Neural crest cell (in vitro differentiated cells): Measurements from ENCODE around the gene KCNK7. TPM values are rescaled to one million over a fixed set of nuclear protein-coding genes. Genes with fewer than 3 reads are reported as not detected.

Experiments
- DNase-seq: peaks from one replicate; pipeline ENCODE4 v3.0.0; 2021; ENCODE audit warnings: low read depth, mixed read lengths, low spot score
- H3K27ac Mint-ChIP-seq: one replicate; pipeline ENCODE4 v1.8.0; 2021; ENCODE audit warnings: mild to moderate bottlenecking, mixed read lengths; ENCODE audit not compliant: unreplicated experiment
- H3K27me3 Mint-ChIP-seq: 2 replicates; pipeline ENCODE4 v1.8.0; 2021; ENCODE audit warnings: low read depth, mild to moderate bottlenecking, mixed read lengths
- H3K36me3 Mint-ChIP-seq: 2 replicates; pipeline ENCODE4 v1.8.0; 2021; ENCODE audit warnings: low read depth, mild to moderate bottlenecking, mixed read lengths
- H3K4me1 Mint-ChIP-seq: 2 replicates; pipeline ENCODE4 v1.8.0; 2021; ENCODE audit warnings: mixed read lengths
- H3K4me3 Mint-ChIP-seq: one replicate; pipeline ENCODE4 v1.8.0; 2021; ENCODE audit warnings: mild to moderate bottlenecking, mixed read lengths
- H3K9me3 Mint-ChIP-seq: 2 replicates; pipeline ENCODE4 v1.8.0; 2021; ENCODE audit warnings: mixed read lengths
- total RNA-seq: library from RNA; stranded (reverse); gene quantifications from 2 replicates; pipeline ENCODE4 v1.2.1, GENCODE V29; 2021
- TF ChIP-seq, protein P1 (sequence below): fragments of 200-600 bp; sonication (generic); conservative IDR thresholded peaks from 2 replicates; pipeline ENCODE4 v1.5.0; 2021; ENCODE audit warnings: antibody characterized with exemption, mild to moderate bottlenecking

The KCNK7 gene
- total RNA-seq, 1 donor from 2014 or later = 1.0 TPM

DNA sequence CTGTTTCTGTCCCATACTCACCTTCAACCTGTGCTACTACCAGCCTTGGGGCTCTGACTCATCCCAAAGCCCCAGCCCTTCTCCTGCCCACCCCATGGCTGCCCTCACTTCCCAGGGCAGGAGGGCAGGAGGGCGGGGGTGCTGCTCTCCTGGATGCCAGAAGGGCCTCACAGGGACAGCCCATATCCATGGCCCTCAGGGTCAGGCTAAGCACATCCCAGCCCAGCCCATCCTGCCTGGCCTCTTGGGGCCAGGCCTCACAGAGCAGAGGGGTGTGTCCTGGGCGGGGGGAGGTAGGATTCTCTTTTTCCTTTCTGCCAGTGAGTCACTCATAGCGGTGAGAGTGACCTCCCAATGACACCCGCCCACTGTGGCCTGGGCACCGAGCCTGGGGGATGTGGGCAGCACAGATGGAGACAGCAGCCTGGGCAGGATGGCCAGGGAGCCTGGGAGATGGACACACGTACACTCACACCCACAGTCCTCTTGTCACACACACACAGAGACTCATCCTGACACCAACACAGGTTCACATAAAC, 39.8 kb downstream of the KCNK7 start:
- Mint-ChIP-seq H3K27me3 (peaks cover 31% of the 10 kb centered on the region), H3K9me3 (no peaks in the 10 kb centered on the region), H3K4me1 (peaks cover 57% of the 10 kb centered on the region), H3K36me3 (no peaks in the 10 kb centered on the region), H3K4me3 (peak overlapping the region; percentile 69), H3K27ac (no peak overlapping the region)
- DNase-seq = no peak
- TF ChIP-seq, protein P1, sequence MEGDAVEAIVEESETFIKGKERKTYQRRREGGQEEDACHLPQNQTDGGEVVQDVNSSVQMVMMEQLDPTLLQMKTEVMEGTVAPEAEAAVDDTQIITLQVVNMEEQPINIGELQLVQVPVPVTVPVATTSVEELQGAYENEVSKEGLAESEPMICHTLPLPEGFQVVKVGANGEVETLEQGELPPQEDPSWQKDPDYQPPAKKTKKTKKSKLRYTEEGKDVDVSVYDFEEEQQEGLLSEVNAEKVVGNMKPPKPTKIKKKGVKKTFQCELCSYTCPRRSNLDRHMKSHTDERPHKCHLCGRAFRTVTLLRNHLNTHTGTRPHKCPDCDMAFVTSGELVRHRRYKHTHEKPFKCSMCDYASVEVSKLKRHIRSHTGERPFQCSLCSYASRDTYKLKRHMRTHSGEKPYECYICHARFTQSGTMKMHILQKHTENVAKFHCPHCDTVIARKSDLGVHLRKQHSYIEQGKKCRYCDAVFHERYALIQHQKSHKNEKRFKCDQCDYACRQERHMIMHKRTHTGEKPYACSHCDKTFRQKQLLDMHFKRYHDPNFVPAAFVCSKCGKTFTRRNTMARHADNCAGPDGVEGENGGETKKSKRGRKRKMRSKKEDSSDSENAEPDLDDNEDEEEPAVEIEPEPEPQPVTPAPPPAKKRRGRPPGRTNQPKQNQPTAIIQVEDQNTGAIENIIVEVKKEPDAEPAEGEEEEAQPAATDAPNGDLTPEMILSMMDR = no peak

DNA sequence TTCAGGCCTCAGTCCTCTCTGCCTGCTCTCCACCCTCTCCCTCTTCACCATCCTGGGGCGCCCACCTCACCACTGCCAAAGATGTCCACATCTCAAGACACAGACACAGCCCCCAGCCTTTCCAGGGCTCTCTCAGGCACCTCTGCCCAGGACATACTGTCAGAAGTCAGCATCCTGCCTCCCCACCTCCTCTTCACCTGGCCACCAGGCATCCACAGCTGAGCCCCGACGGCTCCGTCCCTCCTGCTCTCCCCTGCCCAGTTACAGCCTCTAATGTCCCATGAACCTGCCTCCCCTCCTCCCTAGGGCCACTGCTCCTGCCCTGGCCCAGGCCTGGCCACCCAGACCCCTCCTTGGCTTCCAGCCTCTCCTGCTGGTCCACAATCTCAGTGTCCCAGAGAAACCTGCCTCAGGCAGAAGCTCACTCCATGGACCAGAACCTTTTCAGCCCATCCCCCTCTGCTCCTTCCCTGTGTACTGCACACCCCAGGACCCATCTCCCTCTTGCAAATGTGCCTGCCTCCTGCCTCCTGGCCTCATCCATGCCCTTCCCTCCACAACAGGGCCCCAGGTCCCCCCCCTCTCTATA, 40.7 kb downstream of the KCNK7 start:
- peaks cover 50% of the 10 kb centered on the region for H3K4me1 Mint-ChIP-seq
- no peaks in the 10 kb centered on the region for H3K36me3 Mint-ChIP-seq
- H3K27ac Mint-ChIP-seq = peak overlapping the region; percentile 78
- H3K9me3 Mint-ChIP-seq = no peaks in the 10 kb centered on the region
- TF ChIP-seq, protein P1 = no peak
- H3K27me3 Mint-ChIP-seq = peaks cover 33% of the 10 kb centered on the region
- H3K4me3 Mint-ChIP-seq = peak overlapping the region; percentile 12
- no peak for DNase-seq

DNA sequence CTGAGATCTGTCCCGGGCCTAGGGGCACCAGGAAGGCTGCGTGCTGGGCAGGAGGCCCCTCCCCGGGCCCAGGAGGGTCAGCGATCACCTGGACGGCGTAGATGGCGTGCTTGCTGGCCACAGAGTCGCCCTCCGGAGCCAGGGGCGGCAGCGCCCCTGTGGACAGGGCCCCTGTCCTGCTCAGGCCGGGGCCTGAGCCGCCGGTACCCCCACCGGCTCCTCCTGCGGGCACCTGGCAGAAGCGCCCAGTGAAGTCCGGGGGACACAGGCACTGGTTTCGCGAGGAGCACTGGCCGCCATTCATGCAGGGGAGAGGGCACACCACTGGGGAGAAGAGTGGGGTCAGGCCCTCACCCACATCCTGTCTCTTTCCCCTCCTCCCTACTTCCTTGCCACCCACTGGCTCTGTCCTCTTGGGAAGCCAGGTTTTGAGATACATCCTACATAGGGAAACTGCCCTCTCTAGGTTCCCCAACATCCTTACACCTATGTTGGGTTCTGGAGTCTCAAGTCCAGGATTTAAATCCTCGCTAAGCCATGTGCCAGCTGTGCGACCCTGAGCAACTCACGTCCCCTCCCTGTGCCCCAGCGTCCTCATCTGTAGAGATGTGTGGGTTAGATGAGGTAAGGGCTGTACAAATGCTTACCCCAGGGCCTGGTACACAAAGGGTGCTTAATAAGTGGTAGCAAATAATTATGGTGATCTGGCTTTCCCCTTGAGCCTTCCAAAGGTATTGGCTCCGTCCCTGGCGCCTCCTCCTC, 41.4 kb downstream of the KCNK7 start:
- Mint-ChIP-seq H3K9me3 (no peaks in the 10 kb centered on the region), H3K4me3 (no peak overlapping the region), H3K27me3 (peaks cover 37% of the 10 kb centered on the region), H3K27ac (no peak overlapping the region), H3K4me1 (peaks cover 47% of the 10 kb centered on the region), H3K36me3 (no peaks in the 10 kb centered on the region)
- TF ChIP-seq, protein P1 = no peak
- no peak for DNase-seq

DNA sequence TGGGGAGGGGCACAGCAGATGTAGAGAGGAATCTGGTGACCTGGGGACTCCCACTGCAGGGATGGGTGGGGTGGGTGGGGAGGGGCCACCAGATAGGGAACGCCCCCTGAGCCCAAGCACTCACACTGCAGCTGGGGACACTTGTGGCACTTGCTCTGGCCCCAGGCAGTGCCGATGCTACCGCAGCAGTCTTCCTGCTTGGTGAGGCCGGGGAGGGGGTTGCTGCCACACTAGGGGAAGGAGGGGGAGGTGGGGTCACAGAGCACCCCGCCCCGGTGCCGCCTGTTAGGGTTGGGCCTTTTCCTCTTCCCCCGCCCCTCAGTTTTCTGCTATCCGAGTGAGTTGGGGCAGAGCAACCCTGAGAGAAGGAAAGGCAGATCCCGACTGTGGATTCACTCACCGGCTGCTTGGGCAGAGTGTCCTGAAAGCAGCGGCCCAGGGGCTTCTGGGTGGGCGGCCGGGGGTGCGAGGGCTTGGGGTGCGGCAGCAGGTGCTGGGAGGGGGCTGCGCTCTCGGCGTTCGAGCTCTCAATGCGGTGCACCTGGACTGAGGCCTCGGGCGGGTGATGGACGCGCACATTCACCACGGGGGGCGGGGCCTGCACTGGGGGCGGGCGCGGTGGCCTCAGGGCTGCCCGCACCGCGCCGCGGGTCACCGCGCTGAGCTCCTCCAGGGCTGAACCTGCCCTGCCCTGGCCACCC, 42.1 kb downstream of the KCNK7 start:
- no peaks in the 10 kb centered on the region for H3K36me3 Mint-ChIP-seq
- TF ChIP-seq, protein P1 = no peak
- peaks cover 45% of the 10 kb centered on the region for H3K27me3 Mint-ChIP-seq
- peaks cover 47% of the 10 kb centered on the region for H3K4me1 Mint-ChIP-seq
- no peak for DNase-seq
- H3K9me3 Mint-ChIP-seq = no peaks in the 10 kb centered on the region
- no peak overlapping the region for H3K27ac Mint-ChIP-seq
- H3K4me3 Mint-ChIP-seq = no peak overlapping the region

DNA sequence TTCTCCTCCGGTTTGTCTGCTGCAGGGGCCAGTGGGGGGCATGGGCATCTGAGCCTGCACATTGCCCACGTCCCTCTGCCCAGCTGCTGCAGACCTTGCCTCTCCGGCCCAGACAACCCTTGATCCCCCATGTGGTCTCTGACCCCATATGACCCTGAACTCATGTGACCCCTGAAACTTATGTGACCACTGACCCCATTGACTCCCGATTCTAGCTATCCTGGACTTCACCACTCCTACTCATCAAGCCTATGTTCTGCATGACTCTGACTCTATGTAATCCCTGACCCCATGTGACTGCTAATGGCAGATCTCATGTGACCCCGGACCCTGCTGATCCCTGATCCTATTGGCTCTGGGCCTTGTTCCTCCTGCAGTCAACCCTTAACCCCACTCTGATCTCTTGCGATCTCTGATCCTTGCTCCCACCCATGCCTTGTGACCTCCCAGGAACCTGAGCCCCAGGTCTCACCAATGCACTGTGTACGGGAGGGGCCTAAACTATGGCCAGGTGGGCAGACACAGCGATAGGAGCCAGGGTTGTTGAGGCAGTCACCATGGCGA, 43.1 kb downstream of the KCNK7 start:
- Mint-ChIP-seq H3K27me3 (peaks cover 52% of the 10 kb centered on the region), H3K9me3 (no peaks in the 10 kb centered on the region), H3K36me3 (no peaks in the 10 kb centered on the region), H3K27ac (no peak overlapping the region), H3K4me1 (peaks cover 51% of the 10 kb centered on the region), H3K4me3 (peak overlapping the region; percentile 73)
- no peak for DNase-seq
- TF ChIP-seq, protein P1 = no peak
